Neural cell (in vitro differentiated cells): ENCODE data around the gene BCAS1.

ENCODE experiments used
- EZH2 ChIP-seq: fragments of 200-600, 300-800 bp; shearing (Covaris generic), sonication (generic); IDR thresholded peaks from 2 replicates; pipeline ENCODE4 v1.6.1; 2014; ENCODE audit warnings: antibody characterized with exemption, low read length, borderline replicate concordance, mild to moderate bottlenecking; ENCODE audit not compliant: insufficient read depth, poor library complexity, severe bottlenecking
- RAD21 ChIP-seq: fragments of 450-650 bp; conservative IDR thresholded peaks from 2 replicates; pipeline ENCODE4 v1.6.1; 2014; ENCODE audit warnings: antibody characterized with exemption, mild to moderate bottlenecking, moderate library complexity
- TF ChIP-seq, protein P1 (sequence below): fragments of 450-650 bp; IDR thresholded peaks from 2 replicates; pipeline ENCODE4 v1.5.1; 2014; ENCODE audit warnings: antibody characterized with exemption, mild to moderate bottlenecking, moderate library complexity; ENCODE audit not compliant: poor library complexity, severe bottlenecking

DNA sequence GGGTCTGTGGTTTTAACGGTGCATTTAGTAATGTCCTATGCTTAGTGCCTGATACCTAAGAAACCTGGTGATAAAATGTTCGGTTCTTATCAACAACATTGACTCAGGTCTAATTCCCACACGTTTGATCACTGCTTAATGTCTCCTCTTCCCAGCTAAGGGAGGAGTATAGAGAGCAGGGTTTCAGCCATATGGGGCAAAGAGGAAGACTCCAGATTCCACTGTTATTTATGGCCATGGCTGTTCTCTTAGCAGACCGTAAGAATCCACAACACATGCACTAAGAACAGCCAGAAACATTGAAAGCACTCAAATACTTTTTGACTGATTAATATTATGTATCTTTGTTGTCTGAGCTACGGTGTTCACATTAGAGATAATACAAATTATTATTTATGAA, 112.1 kb downstream of the BCAS1 start:
- TF ChIP-seq, protein P1, sequence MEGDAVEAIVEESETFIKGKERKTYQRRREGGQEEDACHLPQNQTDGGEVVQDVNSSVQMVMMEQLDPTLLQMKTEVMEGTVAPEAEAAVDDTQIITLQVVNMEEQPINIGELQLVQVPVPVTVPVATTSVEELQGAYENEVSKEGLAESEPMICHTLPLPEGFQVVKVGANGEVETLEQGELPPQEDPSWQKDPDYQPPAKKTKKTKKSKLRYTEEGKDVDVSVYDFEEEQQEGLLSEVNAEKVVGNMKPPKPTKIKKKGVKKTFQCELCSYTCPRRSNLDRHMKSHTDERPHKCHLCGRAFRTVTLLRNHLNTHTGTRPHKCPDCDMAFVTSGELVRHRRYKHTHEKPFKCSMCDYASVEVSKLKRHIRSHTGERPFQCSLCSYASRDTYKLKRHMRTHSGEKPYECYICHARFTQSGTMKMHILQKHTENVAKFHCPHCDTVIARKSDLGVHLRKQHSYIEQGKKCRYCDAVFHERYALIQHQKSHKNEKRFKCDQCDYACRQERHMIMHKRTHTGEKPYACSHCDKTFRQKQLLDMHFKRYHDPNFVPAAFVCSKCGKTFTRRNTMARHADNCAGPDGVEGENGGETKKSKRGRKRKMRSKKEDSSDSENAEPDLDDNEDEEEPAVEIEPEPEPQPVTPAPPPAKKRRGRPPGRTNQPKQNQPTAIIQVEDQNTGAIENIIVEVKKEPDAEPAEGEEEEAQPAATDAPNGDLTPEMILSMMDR = no peak
- no peak for TF ChIP-seq RAD21
- TF ChIP-seq EZH2 = no peak
